ENCODE results near the gene TUFT1. TPM values are rescaled to one million over a fixed set of nuclear protein-coding genes. Genes with fewer than 3 reads are reported as not detected.
"Not testable (repeated sequence)": the region's sequence is repeated elsewhere in the genome, so short reads cannot be mapped to it uniquely, and the experiment has no call there.

Gene TUFT1
- total RNA-seq, 1 donor from 2014 or later = 17.3 TPM

DNA sequence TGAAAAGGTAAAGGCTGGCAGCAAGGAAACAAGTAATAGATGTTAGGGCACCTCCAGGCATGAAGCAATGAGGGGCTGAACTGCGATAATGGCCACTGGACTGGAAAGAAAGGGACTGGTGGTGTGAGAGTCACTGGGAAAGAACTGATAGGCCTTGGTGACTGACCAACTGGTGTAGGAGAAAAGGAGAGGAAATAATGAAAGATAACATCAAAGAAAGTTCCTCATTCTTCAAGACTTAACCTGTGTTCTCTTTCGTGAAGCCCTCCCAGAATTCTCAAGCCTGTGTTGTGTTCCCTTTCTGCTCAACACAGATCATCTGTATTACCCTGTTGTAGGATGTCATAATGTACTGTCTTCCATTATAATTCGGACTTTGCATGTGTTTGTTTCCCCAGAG lies 50.9 kb downstream of the TUFT1 start:
- peaks cover 5% of the 10 kb centered on the region for H3K27me3 Mint-ChIP-seq (ENCODE audit: low read depth)
- peaks cover 17% of the 10 kb centered on the region for H3K9me3 Mint-ChIP-seq
- H3K27ac Mint-ChIP-seq = no peak overlapping the region
- H3K4me3 Mint-ChIP-seq = no peak overlapping the region
- H3K4me1 Mint-ChIP-seq = peaks cover 15% of the 10 kb centered on the region
- TF ChIP-seq, protein P1, sequence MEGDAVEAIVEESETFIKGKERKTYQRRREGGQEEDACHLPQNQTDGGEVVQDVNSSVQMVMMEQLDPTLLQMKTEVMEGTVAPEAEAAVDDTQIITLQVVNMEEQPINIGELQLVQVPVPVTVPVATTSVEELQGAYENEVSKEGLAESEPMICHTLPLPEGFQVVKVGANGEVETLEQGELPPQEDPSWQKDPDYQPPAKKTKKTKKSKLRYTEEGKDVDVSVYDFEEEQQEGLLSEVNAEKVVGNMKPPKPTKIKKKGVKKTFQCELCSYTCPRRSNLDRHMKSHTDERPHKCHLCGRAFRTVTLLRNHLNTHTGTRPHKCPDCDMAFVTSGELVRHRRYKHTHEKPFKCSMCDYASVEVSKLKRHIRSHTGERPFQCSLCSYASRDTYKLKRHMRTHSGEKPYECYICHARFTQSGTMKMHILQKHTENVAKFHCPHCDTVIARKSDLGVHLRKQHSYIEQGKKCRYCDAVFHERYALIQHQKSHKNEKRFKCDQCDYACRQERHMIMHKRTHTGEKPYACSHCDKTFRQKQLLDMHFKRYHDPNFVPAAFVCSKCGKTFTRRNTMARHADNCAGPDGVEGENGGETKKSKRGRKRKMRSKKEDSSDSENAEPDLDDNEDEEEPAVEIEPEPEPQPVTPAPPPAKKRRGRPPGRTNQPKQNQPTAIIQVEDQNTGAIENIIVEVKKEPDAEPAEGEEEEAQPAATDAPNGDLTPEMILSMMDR (IDR thresholded peaks at IDR 0.05; ENCODE audit: unreplicated experiment) = no peak
- peaks cover 2% of the 10 kb centered on the region for H3K36me3 Mint-ChIP-seq
- no peak for DNase-seq (ENCODE audit: low spot score in 2 of 2, unreplicated experiment in 2 of 2)

DNA sequence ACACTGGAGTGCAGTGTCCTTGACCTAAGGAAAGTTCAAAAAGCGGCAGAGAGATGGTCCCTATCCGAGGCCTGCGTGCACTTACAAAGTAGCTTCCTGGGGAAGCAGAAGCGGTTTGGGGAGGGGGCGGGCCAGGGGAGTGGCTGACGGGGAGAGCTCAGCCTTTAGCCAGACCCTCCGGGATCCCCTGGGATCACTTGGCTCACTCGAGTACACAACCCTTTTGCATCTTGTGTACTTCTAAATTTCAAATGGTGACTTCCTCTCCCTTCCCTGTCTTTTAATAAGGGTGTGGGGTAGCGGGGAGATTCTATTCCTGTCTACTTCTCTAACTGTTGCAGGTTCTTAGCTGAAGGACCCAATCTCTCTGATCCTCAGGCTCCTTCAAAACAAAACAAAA lies 53.6 kb downstream of the TUFT1 start:
- peaks cover 2% of the 10 kb centered on the region for H3K36me3 Mint-ChIP-seq
- peaks cover 24% of the 10 kb centered on the region for H3K4me1 Mint-ChIP-seq
- peaks cover 5% of the 10 kb centered on the region for H3K27me3 Mint-ChIP-seq (ENCODE audit: low read depth)
- no peak overlapping the region for H3K27ac Mint-ChIP-seq
- peaks cover 17% of the 10 kb centered on the region for H3K9me3 Mint-ChIP-seq
- H3K4me3 Mint-ChIP-seq = peak overlapping the region; percentile 57
- DNase-seq (ENCODE audit: low spot score in 2 of 2, unreplicated experiment in 2 of 2) = no peak
- TF ChIP-seq, protein P1 (IDR thresholded peaks at IDR 0.05; ENCODE audit: unreplicated experiment) = no peak

DNA sequence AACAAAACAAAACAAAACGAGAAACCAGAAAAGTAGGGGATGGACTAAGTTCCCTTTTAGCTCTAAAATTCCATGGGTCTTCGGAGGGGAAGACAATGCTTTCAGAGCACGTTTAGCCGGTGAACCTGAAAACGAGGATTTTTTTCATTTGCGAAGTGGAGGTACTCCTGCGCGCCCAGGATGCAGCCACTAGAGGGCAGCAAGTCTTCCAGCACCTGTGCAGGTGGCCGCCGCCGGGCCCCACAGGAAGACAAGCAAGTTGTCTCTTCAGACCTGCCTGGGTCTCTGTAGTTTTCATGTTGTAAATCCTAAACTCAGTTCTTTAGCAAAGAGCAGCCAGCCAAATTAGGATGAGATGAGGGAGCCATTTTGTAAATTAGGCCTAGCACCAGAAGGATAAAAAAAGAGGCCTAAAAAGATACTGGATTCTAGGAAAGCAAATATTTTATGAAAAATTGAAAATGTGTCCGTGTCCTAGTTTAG lies 54.1 kb downstream of the TUFT1 start:
- Mint-ChIP-seq H3K27ac (peak overlapping the region; percentile 43), H3K9me3 (peaks cover 17% of the 10 kb centered on the region), H3K4me1 (peaks cover 24% of the 10 kb centered on the region), H3K36me3 (peaks cover 2% of the 10 kb centered on the region), H3K4me3 (peak overlapping the region; percentile 57), H3K27me3 (ENCODE audit: low read depth) (peaks cover 5% of the 10 kb centered on the region)
- DNase-seq (ENCODE audit: low spot score in 2 of 2, unreplicated experiment in 2 of 2) = peak; percentile 76 to 85
- TF ChIP-seq, protein P1 (IDR thresholded peaks at IDR 0.05; ENCODE audit: unreplicated experiment) = peak; percentile 90

DNA sequence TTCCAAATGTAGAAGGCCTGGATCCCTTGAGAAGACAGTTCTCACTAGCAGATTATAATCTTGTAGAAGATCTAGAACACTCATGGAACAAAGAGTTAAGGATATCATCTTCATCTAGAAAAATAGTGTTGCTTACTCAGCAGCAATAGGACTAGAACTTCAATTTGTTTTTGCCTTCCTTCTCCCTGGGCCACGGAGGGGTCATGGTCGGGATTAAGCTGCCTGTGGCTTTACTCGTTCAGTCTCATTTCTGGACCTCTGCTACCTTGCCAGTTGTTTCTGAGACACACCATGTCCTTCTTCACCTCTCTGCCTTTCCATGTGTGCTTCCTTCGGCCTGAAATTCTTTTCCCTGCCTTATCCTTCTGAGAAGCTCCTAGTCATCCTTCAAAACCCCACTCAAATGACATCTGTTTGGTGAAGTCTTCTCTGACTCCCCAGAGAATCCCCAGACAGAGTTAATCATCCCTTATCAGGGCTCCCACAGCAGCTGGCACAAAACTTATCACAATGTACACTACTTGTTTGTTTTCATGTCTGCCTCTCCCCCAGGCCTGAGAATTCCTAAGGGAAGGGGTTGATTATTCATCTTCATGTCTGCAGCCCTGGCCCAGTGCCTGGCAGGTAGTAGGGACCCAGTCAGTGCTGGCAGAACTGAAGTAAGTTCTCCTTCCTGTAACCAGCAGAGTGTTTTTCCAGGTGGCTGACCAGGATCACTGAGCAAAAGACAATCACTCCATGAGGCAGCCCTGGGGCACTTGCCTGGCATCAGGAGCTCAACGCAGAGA lies 56.3 kb downstream of the TUFT1 start:
- Mint-ChIP-seq H3K9me3 (peaks cover 4% of the 10 kb centered on the region), H3K4me3 (no peak overlapping the region), H3K4me1 (peaks cover 24% of the 10 kb centered on the region), H3K36me3 (no peaks in the 10 kb centered on the region), H3K27ac (peak overlapping the region; percentile 84), H3K27me3 (ENCODE audit: low read depth) (peaks cover 5% of the 10 kb centered on the region)
- TF ChIP-seq, protein P1 (IDR thresholded peaks at IDR 0.05; ENCODE audit: unreplicated experiment) = no peak
- peak in 1 of 2 experiments; percentile 43 for DNase-seq (ENCODE audit: low spot score in 2 of 2, unreplicated experiment in 2 of 2)

DNA sequence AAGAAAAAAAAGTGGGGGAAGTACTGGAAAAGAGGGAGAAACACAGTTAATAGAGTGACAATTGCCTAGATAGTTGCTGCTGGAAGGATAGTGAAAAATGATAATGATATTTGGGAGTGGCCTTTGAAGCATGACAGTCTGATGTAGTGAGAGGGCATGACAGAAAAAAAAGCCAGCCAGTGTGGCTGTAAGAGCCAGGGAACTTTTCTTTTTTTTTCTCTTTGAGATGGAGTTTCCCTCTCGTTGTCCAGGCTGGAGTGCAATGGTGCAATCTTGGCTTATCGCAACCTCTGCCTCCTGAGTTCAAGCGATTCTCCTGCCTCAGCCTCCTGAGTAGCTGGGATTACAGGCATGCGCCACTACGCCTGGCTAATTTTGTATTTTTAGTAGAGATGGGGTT lies 62.4 kb downstream of the TUFT1 start:
- not testable (repeated sequence) for H3K36me3 Mint-ChIP-seq; H3K9me3 Mint-ChIP-seq; H3K4me1 Mint-ChIP-seq; H3K27me3 Mint-ChIP-seq (ENCODE audit: low read depth); DNase-seq (ENCODE audit: low spot score in 2 of 2, unreplicated experiment in 2 of 2); H3K27ac Mint-ChIP-seq; H3K4me3 Mint-ChIP-seq

DNA sequence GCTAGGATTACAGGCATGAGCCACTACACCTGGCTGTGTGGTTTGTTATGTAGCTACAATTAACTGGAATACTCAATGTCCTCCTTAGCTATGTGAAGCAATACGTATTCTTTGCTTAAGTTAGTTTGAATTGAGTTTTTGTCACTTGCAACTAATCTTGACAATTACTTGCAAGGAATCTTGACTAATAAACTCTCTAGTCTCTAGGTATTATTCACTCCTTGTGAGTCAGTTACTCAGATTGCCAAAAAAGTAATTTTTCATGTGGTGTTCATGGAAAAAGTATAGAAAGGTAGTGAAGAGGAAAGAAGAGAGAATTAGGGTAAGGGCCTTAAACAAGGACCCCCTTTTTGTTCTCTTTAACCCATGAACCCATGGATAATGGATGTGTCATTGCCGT lies 64.2 kb downstream of the TUFT1 start:
- H3K4me3 Mint-ChIP-seq = no peak overlapping the region
- no peaks in the 10 kb centered on the region for H3K9me3 Mint-ChIP-seq
- H3K27ac Mint-ChIP-seq = no peak overlapping the region
- H3K4me1 Mint-ChIP-seq = peaks cover 7% of the 10 kb centered on the region
- H3K27me3 Mint-ChIP-seq (ENCODE audit: low read depth) = no peaks in the 10 kb centered on the region
- H3K36me3 Mint-ChIP-seq = no peaks in the 10 kb centered on the region
- no peak for DNase-seq (ENCODE audit: low spot score in 2 of 2, unreplicated experiment in 2 of 2)
- TF ChIP-seq, protein P1 (IDR thresholded peaks at IDR 0.05; ENCODE audit: unreplicated experiment) = no peak
